ENCODE measurements around the gene RGMB. TPM values are rescaled to one million over a fixed set of nuclear protein-coding genes. Genes with fewer than 3 reads are reported as not detected.

RGMB gene
- total and polyA plus RNA-seq, 2 donors (not counting 3 experiments of a cell fraction or from before 2014, with no cell fraction given), result 15.0 to 31.3 TPM

- Histone ChIP-seq H3K9ac (replicated peaks; ENCODE audit: extremely low read depth, insufficient read depth, low read length) (peak overlapping the region; percentile 84), H3K36me3 (ENCODE audit: control insufficient read depth in 2 of 2, extremely low read depth in 1 of 2, insufficient read depth in 2 of 2, low read length in 2 of 2) (no peaks in the 10 kb centered on the region), H3K27me3 (ENCODE audit: control insufficient read depth in 2 of 2, insufficient read depth in 2 of 2, low read length in 2 of 2) (no peaks in the 10 kb centered on the region), H3K4me3 (replicated peaks in 1 of 3; ENCODE audit: insufficient read depth in 1 of 3, low read depth in 1 of 3, low read length in 3 of 3) (peak overlapping the region; percentile 46 to 87 (median 77)), H3K79me2 (ENCODE audit: control insufficient read depth, insufficient read depth, low read length) (peaks cover 48% of the 10 kb centered on the region), H3K9me3 (replicated peaks; ENCODE audit: control insufficient read depth, insufficient read depth, low read length) (no peaks in the 10 kb centered on the region), H3K9me1 (replicated peaks; ENCODE audit: control insufficient read depth, extremely low read depth, insufficient read depth, low read length) (no peaks in the 10 kb centered on the region), H3K27ac (ENCODE audit: insufficient read depth, low read depth, low read length) (peak overlapping the region; percentile 76), H2AFZ (ENCODE audit: low read depth, low read length) (peak overlapping the region; percentile 91), H4K20me1 (replicated peaks; ENCODE audit: control insufficient read depth, extremely low read depth, insufficient read depth, low read length) (peaks cover 7% of the 10 kb centered on the region), H3K4me2 (ENCODE audit: insufficient read depth, low read length) (peak overlapping the region; percentile 89), H3K4me1 (ENCODE audit: control insufficient read depth, extremely low read depth, insufficient read depth, low read length) (peaks cover 40% of the 10 kb centered on the region)
- ChIA-PET CTCF (interaction anchor here (0.5 to 7.2 kb wide), 10 partner anchors 8 to 1541 kb away, joined by 3 to 94 read pairs (median 6); no protein-coding TSS in a partner anchor), POLR2A (no interaction called here)
- intact Hi-C loops (cut with micrococcal nuclease), result loop anchor here (1.0 to 10.0 kb wide), 10 partner anchors 157 to 1890 kb away; partner anchors contain the start of genes CHD1, LNPEP and RIOK2
- dilution Hi-C loops (cut with MboI; ENCODE audit: extremely low pct_ligation_motif_present, low sequenced_read_pairs), result no loop called here
- FAIRE-seq (peak; percentile 59), DNase-seq (ENCODE audit: low read depth, low spot score) (peak; percentile 22)
- TF ChIP-seq MYC (IDR thresholded peaks at IDR 0.05; ENCODE audit: low read depth, low read length), result no peak
- TF ChIP-seq, protein P1, sequence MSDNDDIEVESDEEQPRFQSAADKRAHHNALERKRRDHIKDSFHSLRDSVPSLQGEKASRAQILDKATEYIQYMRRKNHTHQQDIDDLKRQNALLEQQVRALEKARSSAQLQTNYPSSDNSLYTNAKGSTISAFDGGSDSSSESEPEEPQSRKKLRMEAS (IDR thresholded peaks at IDR 0.05; ENCODE audit: insufficient read depth, insufficient read length), result no peak
- no peak for TF ChIP-seq CTCF (IDR thresholded peaks at IDR 0.05; ENCODE audit: extremely low read depth in 1 of 2, insufficient read depth in 1 of 2, low read depth in 1 of 2, low read length in 2 of 2)
- no peak for TF ChIP-seq GATA2 (IDR thresholded peaks at IDR 0.05; ENCODE audit: insufficient read depth, insufficient read length, low read depth, low read length)
- TF ChIP-seq POLR2A (IDR thresholded peaks at IDR 0.05; ENCODE audit: low read depth, low read length), result no peak
- TF ChIP-seq JUN (IDR thresholded peaks at IDR 0.05; ENCODE audit: borderline replicate concordance, insufficient read depth, insufficient read length, low read depth), result no peak
- no peak for TF ChIP-seq EZH2 (IDR thresholded peaks at IDR 0.05; ENCODE audit: borderline replicate concordance, low read depth, low read length, severe bottlenecking)
- no peak for TF ChIP-seq POLR2AphosphoS5 (IDR thresholded peaks at IDR 0.05; ENCODE audit: insufficient read depth, low read depth, low read length)
- TF ChIP-seq FOS (IDR thresholded peaks at IDR 0.05; ENCODE audit: borderline replicate concordance, insufficient read depth, low read length), result no peak
- TSS peak; percentile 48 for BruUV-seq (replicated peaks)
These were observed 849 bp upstream of the RGMB start for GRCh38 chr5:98772415-98773213.

All from endothelial cell of umbilical vein (primary cell).